22Rv1 (cell line): Measurements from ENCODE around the gene TMEM183A.

Source experiments
- H3K27ac ChIP-seq: fragments of 450-650 bp; 2 replicates; pipeline ENCODE4 v1.5.1; 2017
- CTCF ChIP-seq: fragments of 450-650 bp; IDR thresholded peaks from 2 replicates; pipeline ENCODE4 v1.5.1; 2017; ENCODE audit warnings: mild to moderate bottlenecking
- ZFX ChIP-seq: fragments of 450-650 bp; IDR thresholded peaks from 2 replicates; pipeline ENCODE4 v1.6.1; 2017; ENCODE audit warnings: antibody characterized with exemption, borderline replicate concordance

Gene TMEM183A

GRCh38 chr1:203038891-203039608 is 31.9 kb downstream of the TMEM183A start:
- H3K27ac ChIP-seq: no peak overlapping the region
- TF ChIP-seq CTCF: peak; percentile 96
- no peak for TF ChIP-seq ZFX

- H3K27ac ChIP-seq: no peak overlapping the region
- no peak for TF ChIP-seq ZFX
- peak; percentile 55 for TF ChIP-seq CTCF
These were observed 32.7 kb downstream of the TMEM183A start for GRCh38 chr1:203039609-203040512.

GRCh38 chr1:203040513-203041275 is 33.5 kb downstream of the TMEM183A start:
- no peak overlapping the region for H3K27ac ChIP-seq
- TF ChIP-seq CTCF (no peak), ZFX (no peak)

- H3K27ac ChIP-seq: no peak overlapping the region
- TF ChIP-seq CTCF (no peak), ZFX (no peak)
These were observed 34.3 kb downstream of the TMEM183A start for GRCh38 chr1:203041351-203041932.

GRCh38 chr1:203043830-203044545 is 36.8 kb downstream of the TMEM183A start:
- TF ChIP-seq CTCF (no peak), ZFX (no peak)

GRCh38 chr1:203044546-203045250 is 37.5 kb downstream of the TMEM183A start:
- TF ChIP-seq ZFX (no peak), CTCF (no peak)
- no peak overlapping the region for H3K27ac ChIP-seq

More at GRCh38 chr1:203043830-203044545, 36.8 kb downstream of the TMEM183A start:
- H3K27ac ChIP-seq: no peak overlapping the region
